Measurements from ENCODE around the gene ZNF567. TPM values are rescaled to one million over a fixed set of nuclear protein-coding genes. Genes with fewer than 3 reads are reported as not detected.

Gene ZNF567
- total RNA-seq, 3 donors from 2014 or later (not counting 1 experiment from before 2014, with no cell fraction given) = 5.6 to 11.8 (median 10.5) TPM

GRCh38 chr19:36674201-36674600, 13.2 kb upstream of the ZNF567 start:
- Histone ChIP-seq H3K9me3 (ENCODE audit: control insufficient read depth, insufficient read depth, low read length) (peaks cover 6% of the 10 kb centered on the region), H3K4me1 (ENCODE audit: control insufficient read depth, insufficient read depth, low read length) (no peaks in the 10 kb centered on the region), H3K27me3 (ENCODE audit: control insufficient read depth, insufficient read depth, low read length) (no peaks in the 10 kb centered on the region), H3K36me3 (ENCODE audit: control insufficient read depth, insufficient read depth, low read length) (peaks cover 5% of the 10 kb centered on the region), H3K4me3 (ENCODE audit: low read length) (no peak overlapping the region), H3K27ac (ENCODE audit: low read length) (no peak overlapping the region)
- 95% methylated on average over 2 of the region's 2 CpGs for WGBS (ENCODE audit: insufficient coverage)
- ATAC-seq (no peak), DNase-seq (no peak)
- Mint-ChIP-seq H3K4me3 (no peak overlapping the region), H3K9me3 (no peaks in the 10 kb centered on the region), H3K36me3 (peaks cover 11% of the 10 kb centered on the region), H3K27ac (no peak overlapping the region), H3K4me1 (peaks cover 0 to 5% of the 10 kb centered on the region in 2 donors), H3K27me3 (ENCODE audit: low read depth in 2 of 2) (no peaks in the 10 kb centered on the region)
- TF ChIP-seq CTCF (IDR thresholded peaks at IDR 0.05) = no peak
- intact Hi-C loops (cut with micrococcal nuclease) = no loop called here

- TF ChIP-seq CTCF (IDR thresholded peaks at IDR 0.05) = no peak
- Mint-ChIP-seq H3K4me1 (peaks cover 0 to 6% of the 10 kb centered on the region in 2 donors), H3K36me3 (peaks cover 18% of the 10 kb centered on the region), H3K27me3 (ENCODE audit: low read depth in 2 of 2) (no peaks in the 10 kb centered on the region), H3K27ac (no peak overlapping the region), H3K4me3 (no peak overlapping the region), H3K9me3 (no peaks in the 10 kb centered on the region)
- intact Hi-C loops (cut with micrococcal nuclease) = no loop called here
- DNase-seq = no peak
- no peak for ATAC-seq
- Histone ChIP-seq H3K4me1 (ENCODE audit: control insufficient read depth, insufficient read depth, low read length) (no peaks in the 10 kb centered on the region), H3K27me3 (ENCODE audit: control insufficient read depth, insufficient read depth, low read length) (no peaks in the 10 kb centered on the region), H3K27ac (ENCODE audit: low read length) (no peak overlapping the region), H3K4me3 (ENCODE audit: low read length) (no peak overlapping the region), H3K36me3 (ENCODE audit: control insufficient read depth, insufficient read depth, low read length) (peaks cover 5% of the 10 kb centered on the region), H3K9me3 (ENCODE audit: control insufficient read depth, insufficient read depth, low read length) (peaks cover 3% of the 10 kb centered on the region)
These were observed 8.0 kb upstream of the ZNF567 start for GRCh38 chr19:36679455-36679854.

GRCh38 chr19:36685835-36686234, 1.6 kb upstream of the ZNF567 start:
- H3K9me3 ChIP-seq (ENCODE audit: control insufficient read depth, insufficient read depth, low read length) = no peaks in the 10 kb centered on the region
- H3K36me3 Mint-ChIP-seq = peaks cover 18% of the 10 kb centered on the region
- no peak overlapping the region for H3K4me3 ChIP-seq (ENCODE audit: low read length)
- H3K27me3 ChIP-seq (ENCODE audit: control insufficient read depth, insufficient read depth, low read length) = no peaks in the 10 kb centered on the region
- peaks cover 18% of the 10 kb centered on the region for H3K4me1 ChIP-seq (ENCODE audit: control insufficient read depth, insufficient read depth, low read length)
- H3K27ac ChIP-seq (ENCODE audit: low read length) = no peak overlapping the region
- peak overlapping the region; percentile 93 to 99 for H3K27ac Mint-ChIP-seq
- H3K27me3 Mint-ChIP-seq (ENCODE audit: low read depth in 2 of 2) = no peaks in the 10 kb centered on the region
- H3K4me1 Mint-ChIP-seq = peaks cover 28 to 39% of the 10 kb centered on the region in 2 donors
- H3K9me3 Mint-ChIP-seq = peaks cover 0 to 2% of the 10 kb centered on the region in 2 donors
- WGBS (ENCODE audit: insufficient coverage) = 86% methylated on average over 1 of the region's 2 CpGs
- intact Hi-C loops (cut with micrococcal nuclease) = loop anchor here (2.0 to 10.0 kb wide), 5 partner anchors 19 to 311 kb away; partner anchors contain the start of genes ZFP14, ZNF382, ZNF461 and ZNF566
- H3K4me3 Mint-ChIP-seq = peak overlapping the region; percentile 98
- H3K36me3 ChIP-seq (ENCODE audit: control insufficient read depth, insufficient read depth, low read length) = peaks cover 9% of the 10 kb centered on the region
- DNase-seq (no peak), ATAC-seq (no peak)
- no peak for TF ChIP-seq CTCF (IDR thresholded peaks at IDR 0.05)

Measured in natural killer cell (primary cell).